GM12878 (cell line): ENCODE data around the gene IL11. TPM values are rescaled to one million over a fixed set of nuclear protein-coding genes. Genes with fewer than 3 reads are reported as not detected.

ENCODE experiments used
- CTCF ChIP-seq, 3 experiments: IDR thresholded peaks in 2 of 3; conservative IDR thresholded peaks in 1 of 3; 2 replicates each; pipeline ENCODE4 v1.5.1; 2011; ENCODE audit warnings: low read depth in 3 of 3, low read length in 3 of 3, mild to moderate bottlenecking in 3 of 3, control low read depth in 2 of 3, moderate library complexity in 2 of 3, inconsistent platforms in 1 of 3, mixed read lengths in 1 of 3; ENCODE audit not compliant: control insufficient read depth in 2 of 3, insufficient read depth in 1 of 3; ENCODE audit errors: extremely low read depth in 1 of 3
- NFYA ChIP-seq: IDR thresholded peaks from 2 replicates; pipeline ENCODE4 v1.6.1; 2011; ENCODE audit warnings: low read depth, mild to moderate bottlenecking, low read length, improper control_type of control experiment, borderline replicate concordance
- ZNF687 ChIP-seq: fragments of 450-650 bp; IDR thresholded peaks from 2 replicates; pipeline ENCODE4 v1.6.1; 2017; ENCODE audit warnings: mild to moderate bottlenecking, moderate library complexity
- polyA plus RNA-seq, 11 experiments: library from polyadenylated mRNA; depleted of rRNA in 4 of 11; unstranded in 6 of 11; stranded (reverse) in 5 of 11; fragments of >200 nt; fragmentation: Nextera tagmentation in 4 of 11; fragmentation: Illumina TruSeq in 1 of 11; extraction: Ambion mirVana in 4 of 11; extraction: Trizol in 1 of 11; gene quantifications; 1 replicate in 1 of 11; 2 replicates in 10 of 11; pipeline versions ENCODE4 v1.2.1 to v1.2.3, GENCODE V29; 2011 to 2016; ENCODE audit warnings: inconsistent platforms in 2 of 11, missing spikeins in 2 of 11, low read depth in 1 of 11
- total RNA-seq, 4 experiments: library from RNA; depleted of rRNA in 3 of 4; stranded (reverse); fragments of >200 nt in 3 of 4; fragmentation: Illumina TruSeq in 1 of 4; extraction: Trizol in 1 of 4; gene quantifications; 2 replicates each; pipeline versions ENCODE4 v1.2.1 to v1.2.3, GENCODE V29; 2013 to 2021

The IL11 gene
- total and polyA plus RNA-seq, 10 of the 15 experiments (the other 5 are each of a cell fraction or from before 2014, with no cell fraction given) = 0.15 TPM; not detected in 9

GRCh38 chr19:55348317-55349034 lies 21.8 kb downstream of the IL11 start (continued):
- TF ChIP-seq ZNF687 (no peak), CTCF (IDR thresholded peaks at IDR 0.05 in 2 of 3, conservative IDR thresholded peaks at IDR 0.05 in 1 of 3; ENCODE audit: control insufficient read depth in 2 of 3, extremely low read depth in 1 of 3, insufficient read depth in 1 of 3, low read depth in 3 of 3, low read length in 3 of 3) (no peak), NFYA (no peak)
